Loucy (cell line): ENCODE measurements around the gene BCAN.

ENCODE experiments used
- EZH2phosphoT487 ChIP-seq: fragments of 200-600 bp; IDR thresholded peaks from 2 replicates; pipeline ENCODE4 v1.6.1; 2018; ENCODE audit warnings: antibody characterized with exemption, mild to moderate bottlenecking, moderate library complexity, borderline replicate concordance
- TF ChIP-seq, protein P1 (sequence below): fragments of 200-600 bp; sonication (generic); conservative IDR thresholded peaks from 2 replicates; pipeline ENCODE4 v1.5.1; 2014; ENCODE audit warnings: mild to moderate bottlenecking, antibody characterized with exemption, low read length

DNA sequence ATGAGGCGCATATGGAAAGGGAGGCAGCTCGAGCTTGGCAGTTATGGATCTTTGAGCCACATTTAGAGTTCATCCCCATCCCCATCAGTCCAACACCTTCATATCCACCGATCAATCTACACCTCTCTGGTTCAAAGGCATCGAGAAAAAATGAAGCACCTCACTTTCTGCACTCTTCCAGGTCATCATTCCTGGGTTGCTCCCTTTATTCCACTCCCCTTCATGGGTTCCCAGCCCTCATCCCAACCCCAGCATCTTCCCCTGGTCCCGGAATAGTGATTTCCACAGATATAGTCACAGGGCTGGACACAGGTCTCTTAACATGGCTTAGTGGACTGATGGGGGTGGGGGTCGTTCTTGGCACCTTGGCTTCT, 22.3 kb upstream of the BCAN start:
- TF ChIP-seq, protein P1, sequence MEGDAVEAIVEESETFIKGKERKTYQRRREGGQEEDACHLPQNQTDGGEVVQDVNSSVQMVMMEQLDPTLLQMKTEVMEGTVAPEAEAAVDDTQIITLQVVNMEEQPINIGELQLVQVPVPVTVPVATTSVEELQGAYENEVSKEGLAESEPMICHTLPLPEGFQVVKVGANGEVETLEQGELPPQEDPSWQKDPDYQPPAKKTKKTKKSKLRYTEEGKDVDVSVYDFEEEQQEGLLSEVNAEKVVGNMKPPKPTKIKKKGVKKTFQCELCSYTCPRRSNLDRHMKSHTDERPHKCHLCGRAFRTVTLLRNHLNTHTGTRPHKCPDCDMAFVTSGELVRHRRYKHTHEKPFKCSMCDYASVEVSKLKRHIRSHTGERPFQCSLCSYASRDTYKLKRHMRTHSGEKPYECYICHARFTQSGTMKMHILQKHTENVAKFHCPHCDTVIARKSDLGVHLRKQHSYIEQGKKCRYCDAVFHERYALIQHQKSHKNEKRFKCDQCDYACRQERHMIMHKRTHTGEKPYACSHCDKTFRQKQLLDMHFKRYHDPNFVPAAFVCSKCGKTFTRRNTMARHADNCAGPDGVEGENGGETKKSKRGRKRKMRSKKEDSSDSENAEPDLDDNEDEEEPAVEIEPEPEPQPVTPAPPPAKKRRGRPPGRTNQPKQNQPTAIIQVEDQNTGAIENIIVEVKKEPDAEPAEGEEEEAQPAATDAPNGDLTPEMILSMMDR, result no peak; the same call in 1 of the 2 replicates
- TF ChIP-seq EZH2phosphoT487, result no peak
